Lung (tissue), 12 donors: ENCODE measurements around the gene TRERF1. TPM values are rescaled to one million over a fixed set of nuclear protein-coding genes. Genes with fewer than 3 reads are reported as not detected.
A peak's percentile ranks its signal among the peaks of the same experiment; 100 is the strongest.

Experiments used
- ATAC-seq: fragments of 200-7000 bp; cut with Tn5 transposase; one replicate; pipeline ENCODE4 v1.9.1; 2020; ENCODE audit warnings: moderate number of reproducible peaks; ENCODE audit not compliant: insufficient read depth, low FRiP score
- DNase-seq, 3 donors: peaks; one replicate each; pipeline ENCODE4 v3.0.0-alpha.2; 2013 to 2017
- H3K27ac ChIP-seq, 2 donors: one replicate each; pipeline ENCODE4 v1.5.1; 2013; ENCODE audit warnings: mild to moderate bottlenecking in 2 of 2, moderate library complexity in 2 of 2, control low read depth in 1 of 2, inconsistent platforms in 1 of 2, low read depth in 1 of 2, low read length in 1 of 2
- H3K27me3 ChIP-seq, 3 donors: one replicate each; pipeline ENCODE4 v1.5.1; 2013; ENCODE audit warnings: low read length in 2 of 3; ENCODE audit not compliant: control insufficient read depth in 3 of 3, insufficient read depth in 3 of 3
- H3K36me3 ChIP-seq, 4 donors: one replicate each; pipeline ENCODE4 v1.5.1; 2013; ENCODE audit warnings: low read length in 4 of 4, mild to moderate bottlenecking in 1 of 4, moderate library complexity in 1 of 4; ENCODE audit not compliant: control insufficient read depth in 4 of 4, insufficient read depth in 4 of 4
- H3K4me1 ChIP-seq, 5 donors: one replicate each; pipeline ENCODE4 v1.5.1; 2013; ENCODE audit warnings: low read length in 5 of 5, mild to moderate bottlenecking in 2 of 5, moderate library complexity in 1 of 5; ENCODE audit not compliant: control insufficient read depth in 5 of 5, insufficient read depth in 5 of 5
- H3K4me3 ChIP-seq: one replicate; pipeline ENCODE4 v1.5.1; 2013; ENCODE audit warnings: mild to moderate bottlenecking, control low read depth, moderate library complexity
- H3K9ac ChIP-seq, 2 donors: one replicate each; pipeline ENCODE4 v1.5.1; 2013; ENCODE audit warnings: low read length in 2 of 2, control low read depth in 1 of 2; ENCODE audit not compliant: insufficient read depth in 1 of 2
- H3K9me3 ChIP-seq, 4 donors: one replicate each; pipeline ENCODE4 v1.5.1; 2013; ENCODE audit warnings: low read length in 3 of 4, mild to moderate bottlenecking in 1 of 4, moderate library complexity in 1 of 4; ENCODE audit not compliant: control insufficient read depth in 4 of 4, insufficient read depth in 3 of 4
- CTCF ChIP-seq: IDR thresholded peaks from 2 replicates; pipeline ENCODE4 v1.5.1; 2012; ENCODE audit warnings: mild to moderate bottlenecking; ENCODE audit errors: control extremely low read depth, extremely low read depth
- WGBS, 2 donors: extraction: QIAGEN DNeasy Blood & Tissue Kit; methylation state at CpG; one replicate each; pipeline ENCODE4 v1.1.7; 2013; 5-methylcytosine and 5-hydroxymethylcytosine counted together
- polyA plus RNA-seq, 2 donors: library from polyadenylated mRNA; stranded (reverse); fragments of 200-250 nt; gene quantifications; one replicate each; pipeline ENCODE4 v1.2.1, GENCODE V29; 2013
- total RNA-seq, 2 donors: library from RNA; depleted of rRNA in 1 of 2; stranded (reverse); fragments of >200 nt in 1 of 2; gene quantifications; one replicate each; pipeline ENCODE4 v1.2.1, GENCODE V29; 2014 to 2021
- donor health status: control.
- donor health status: control.
- donor health status: Bipolar disorder and iron deficiency.
- donor health status: healthy.
- donor health status: DM: yes; HTN: yes; CAD: no.

The TRERF1 gene
- total and polyA plus RNA-seq, 4 donors, result 1.2 to 10.4 (median 3.3) TPM

GRCh38 chr6:42440027-42440426 is 11.7 kb downstream of the TRERF1 start:
- no peaks in the 10 kb centered on the region for H3K27me3 ChIP-seq
- H3K36me3 ChIP-seq, result peaks cover 0 to 3% (median 2%) of the 10 kb centered on the region in 4 donors
- ATAC-seq, result no peak
- H3K4me1 ChIP-seq, result peaks cover 0 to 61% (median 33%) of the 10 kb centered on the region in 5 donors
- DNase-seq, result peak in 1 of 3 donors; percentile 22
- no peaks in the 10 kb centered on the region for H3K9me3 ChIP-seq
- peak overlapping the region in 1 of 2 donors; percentile 74 for H3K9ac ChIP-seq
- TF ChIP-seq CTCF, result no peak
- WGBS, 2 donors, result 75 to 76% methylated on average over 6 of the region's 6 CpGs
- H3K4me3 ChIP-seq, result no peak overlapping the region
- no peak overlapping the region for H3K27ac ChIP-seq

DNA sequence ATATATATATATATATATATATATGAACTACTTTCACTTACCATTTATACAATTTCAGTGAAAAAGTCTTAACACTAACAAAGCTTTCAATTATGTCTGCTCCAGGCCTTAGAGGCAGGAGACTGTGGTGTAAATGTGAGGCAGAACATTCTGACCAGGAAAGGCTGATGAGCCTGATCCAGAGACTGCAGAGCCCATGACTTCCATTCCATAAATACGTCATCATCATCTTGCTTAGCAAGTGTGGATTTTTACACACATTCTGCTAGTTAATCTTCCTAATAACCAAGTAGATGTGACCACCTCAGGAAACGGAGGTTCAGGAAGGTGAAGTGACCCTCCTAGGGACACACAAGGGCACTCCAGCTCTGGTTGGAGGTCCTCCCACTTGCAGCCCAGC is 14.9 kb downstream of the TRERF1 start:
- Histone ChIP-seq H3K9me3 (peaks cover 0 to 9% (median 4%) of the 10 kb centered on the region in 4 donors), H3K27me3 (no peaks in the 10 kb centered on the region), H3K9ac (no peak overlapping the region), H3K27ac (no peak overlapping the region), H3K36me3 (peaks cover 0 to 19% (median 5%) of the 10 kb centered on the region in 4 donors), H3K4me3 (no peak overlapping the region), H3K4me1 (peaks cover 0 to 30% (median 13%) of the 10 kb centered on the region in 5 donors)
- DNase-seq (no peak), ATAC-seq (no peak)
- 91 to 96% methylated on average over 2 of the region's 2 CpGs for WGBS, 2 donors
- TF ChIP-seq CTCF, result no peak

- no peak overlapping the region for H3K9ac ChIP-seq
- peaks cover 0 to 9% (median 4%) of the 10 kb centered on the region in 4 donors for H3K9me3 ChIP-seq
- ATAC-seq (no peak), DNase-seq (no peak)
- 97 to 98% methylated on average over 2 of the region's 2 CpGs for WGBS, 2 donors
- peaks cover 0 to 19% (median 5%) of the 10 kb centered on the region in 4 donors for H3K36me3 ChIP-seq
- no peaks in the 10 kb centered on the region for H3K27me3 ChIP-seq
- H3K4me3 ChIP-seq, result no peak overlapping the region
- H3K27ac ChIP-seq, result no peak overlapping the region
- H3K4me1 ChIP-seq, result peaks cover 0 to 10% (median 0%) of the 10 kb centered on the region in 5 donors
- no peak for TF ChIP-seq CTCF
Measured at GRCh38 chr6:42434237-42434636, 17.5 kb downstream of the TRERF1 start.

GRCh38 chr6:42433409-42433808 is 18.3 kb downstream of the TRERF1 start:
- H3K9ac ChIP-seq, result no peak overlapping the region
- H3K27ac ChIP-seq, result no peak overlapping the region
- WGBS, 2 donors, result 94 to 96% methylated on average over 2 of the region's 2 CpGs

More at GRCh38 chr6:42433409-42433808, 18.3 kb downstream of the TRERF1 start:
- no peak for DNase-seq
- no peaks in the 10 kb centered on the region for H3K27me3 ChIP-seq
- H3K4me1 ChIP-seq, result peaks cover 0 to 12% (median 1%) of the 10 kb centered on the region in 5 donors
- ATAC-seq, result no peak
- H3K4me3 ChIP-seq, result no peak overlapping the region
- TF ChIP-seq CTCF, result no peak
- peaks cover 0 to 9% (median 4%) of the 10 kb centered on the region in 4 donors for H3K9me3 ChIP-seq
- H3K36me3 ChIP-seq, result peaks cover 0 to 19% (median 5%) of the 10 kb centered on the region in 4 donors
